Medulla oblongata (tissue), 1 donor: Measurements from ENCODE around the gene SNTG2.

Experiments
- DNase-seq: peaks from one replicate; pipeline ENCODE4 v3.0.0-alpha.2; 2015; ENCODE audit errors: extremely low spot score

Gene SNTG2

GRCh38 chr2:1002350-1002749, 51.7 kb downstream of the SNTG2 start:
- no peak for DNase-seq

GRCh38 chr2:1004398-1004797, 53.7 kb downstream of the SNTG2 start:
- DNase-seq = no peak

- peak; percentile 19 for DNase-seq
These were observed 59.8 kb downstream of the SNTG2 start for GRCh38 chr2:1010415-1010930.

- DNase-seq = no peak
These were observed 60.4 kb downstream of the SNTG2 start for GRCh38 chr2:1011006-1011405.

- DNase-seq = no peak
These were observed 61.3 kb downstream of the SNTG2 start for GRCh38 chr2:1011985-1012384.

GRCh38 chr2:1014802-1015201, 64.2 kb downstream of the SNTG2 start:
- DNase-seq = no peak

GRCh38 chr2:1016500-1016899, 65.9 kb downstream of the SNTG2 start:
- DNase-seq = no peak

GRCh38 chr2:1017827-1018226, 67.2 kb downstream of the SNTG2 start:
- no peak for DNase-seq

GRCh38 chr2:1020206-1020605, 69.6 kb downstream of the SNTG2 start:
- no peak for DNase-seq

- DNase-seq = no peak
These were observed 71.5 kb downstream of the SNTG2 start for GRCh38 chr2:1022178-1022577.

GRCh38 chr2:1024981-1025380, 74.3 kb downstream of the SNTG2 start:
- DNase-seq = no peak

GRCh38 chr2:1026141-1026540, 75.5 kb downstream of the SNTG2 start:
- no peak for DNase-seq

GRCh38 chr2:1028831-1029230, 78.2 kb downstream of the SNTG2 start:
- DNase-seq = no peak

- no peak for DNase-seq
These were observed 81.4 kb downstream of the SNTG2 start for GRCh38 chr2:1032030-1032429.

- DNase-seq = no peak
These were observed 82.4 kb downstream of the SNTG2 start for GRCh38 chr2:1033069-1033468.

- DNase-seq = no peak
These were observed 86.4 kb downstream of the SNTG2 start for GRCh38 chr2:1037066-1037465.

GRCh38 chr2:1039549-1039948, 88.9 kb downstream of the SNTG2 start:
- no peak for DNase-seq

GRCh38 chr2:1041012-1041805, 90.6 kb downstream of the SNTG2 start:
- DNase-seq = no peak

- no peak for DNase-seq
These were observed 94.5 kb downstream of the SNTG2 start for GRCh38 chr2:1045109-1045508.

- DNase-seq = no peak
These were observed 95.4 kb downstream of the SNTG2 start for GRCh38 chr2:1046067-1046466.

- DNase-seq = no peak
These were observed 96.8 kb downstream of the SNTG2 start for GRCh38 chr2:1047485-1047884.

- DNase-seq = no peak
These were observed 99.0 kb downstream of the SNTG2 start for GRCh38 chr2:1049691-1050090.

- no peak for DNase-seq
These were observed 100.4 kb downstream of the SNTG2 start for GRCh38 chr2:1051075-1051474.

GRCh38 chr2:1052771-1053191, 102.1 kb downstream of the SNTG2 start:
- no peak for DNase-seq
